ENCODE measurements around the gene SLC26A8. TPM values are rescaled to one million over a fixed set of nuclear protein-coding genes. Genes with fewer than 3 reads are reported as not detected.

The SLC26A8 gene
- total RNA-seq, 1 experiment from 2014 or later = 0.09 TPM

- Histone ChIP-seq H3K56ac (ENCODE audit: insufficient read length, low read depth, low read length) (no peak overlapping the region), H3K9ac (ENCODE audit: extremely low read depth, insufficient read length, low read length) (no peak overlapping the region), H2BK12ac (ENCODE audit: insufficient read length, low read depth, low read length) (no peak overlapping the region), H3K79me2 (ENCODE audit: insufficient read depth, low read length) (peaks cover 10% of the 10 kb centered on the region; the same call in 1 of the 2 replicates), H3K9me3 (ENCODE audit: control insufficient read depth, low read depth, low read length) (no peaks in the 10 kb centered on the region), H4K20me1 (ENCODE audit: control insufficient read depth, insufficient read depth, insufficient read length) (no peaks in the 10 kb centered on the region), H3K27ac (ENCODE audit: insufficient read length, low read depth, low read length) (no peak overlapping the region), H2BK120ac (ENCODE audit: low read depth, low read length, poor library complexity, severe bottlenecking) (no peak overlapping the region), H3K23me2 (ENCODE audit: insufficient read length, low read depth, low read length, poor library complexity, severe bottlenecking) (peaks cover 3% of the 10 kb centered on the region), H4K5ac (ENCODE audit: insufficient read length, low read depth, low read length) (no peak overlapping the region), H2BK15ac (ENCODE audit: low read depth, low read length) (no peak overlapping the region), H2BK5ac (ENCODE audit: insufficient read length, low read length) (no peak overlapping the region), H2BK20ac (ENCODE audit: low read depth, low read length, poor library complexity, severe bottlenecking) (no peak overlapping the region), H2AK5ac (ENCODE audit: insufficient read length, low read length) (no peak overlapping the region), H3K79me1 (ENCODE audit: insufficient read depth, low read depth, low read length, poor library complexity, severe bottlenecking) (no peaks in the 10 kb centered on the region), H3K4me1 (ENCODE audit: insufficient read depth, low read length) (no peaks in the 10 kb centered on the region; the same call in 1 of the 2 replicates), H3K4ac (ENCODE audit: low read depth, low read length) (no peak overlapping the region), H3T11ph (ENCODE audit: low read length) (no peak overlapping the region), H3K23ac (ENCODE audit: insufficient read length, low read depth, low read length) (no peak overlapping the region), H3K14ac (ENCODE audit: insufficient read depth, low read length) (no peak overlapping the region), H2AFZ (ENCODE audit: low read length) (no peak overlapping the region), H3K27me3 (ENCODE audit: insufficient read depth, low read length) (no peaks in the 10 kb centered on the region), H3K4me2 (ENCODE audit: insufficient read depth, insufficient read length, low read length) (peak overlapping the region; percentile 93), H3K18ac (ENCODE audit: insufficient read length, low read depth, low read length) (no peak overlapping the region), H4K8ac (replicated peaks; ENCODE audit: insufficient read length, low read depth, low read length) (no peak overlapping the region), H4K91ac (ENCODE audit: insufficient read length, low read depth, low read length) (no peak overlapping the region)
- no CpG with 5 or more reads among the region's 6 CpGs for WGBS (ENCODE audit: extremely low coverage, insufficient read length, low lambda C conversion rate)
- Mint-ChIP-seq H3K4me1 (peaks cover 39 to 47% of the 10 kb centered on the region in 2 experiments), H3K9me3 (no peaks in the 10 kb centered on the region), H3K27me3 (ENCODE audit: low read depth) (peaks cover 3% of the 10 kb centered on the region; the same call in 1 of the 2 replicates), H3K4me3 (peak overlapping the region; percentile 86 to 95), H3K27ac (no peak overlapping the region), H3K36me3 (ENCODE audit: insufficient read depth in 1 of 3, low read depth in 3 of 3) (peaks cover 0 to 3% (median 0%) of the 10 kb centered on the region in 3 experiments; a peak in 2 of 7 replicates)
- no peak for DNase-seq
- no peak for TF ChIP-seq CTCF (conservative IDR thresholded peaks at IDR 0.05)
Measured at GRCh38 chr6:36029464-36029863, 5.0 kb upstream of the SLC26A8 start.
